Kidney (tissue), 14 donors: ENCODE measurements around the gene DPPA3. TPM values are rescaled to one million over a fixed set of nuclear protein-coding genes. Genes with fewer than 3 reads are reported as not detected.

ENCODE experiments used
- DNase-seq, 5 donors: peaks; one replicate each; pipeline ENCODE4 v3.0.0-alpha.2; 2013 to 2020
- FAIRE-seq: peaks from 2 replicates; lab custom pipeline; 2012; peaks lifted over from hg19 to GRCh38; lab: Jason Lieb, UNC
- H3K27ac ChIP-seq, 2 donors: one replicate each; pipeline ENCODE4 v1.7.0; 2013; ENCODE audit warnings: low read depth in 2 of 2, low read length in 2 of 2, inconsistent platforms in 1 of 2
- H3K27me3 ChIP-seq: one replicate; pipeline ENCODE4 v1.7.1; 2013; ENCODE audit warnings: low read length, inconsistent platforms; ENCODE audit not compliant: control insufficient read depth, insufficient read depth
- H3K36me3 ChIP-seq, 3 donors: one replicate each; pipeline versions ENCODE4 v1.7.0 to v1.7.1; 2013; ENCODE audit warnings: low read length in 3 of 3, control low read depth in 1 of 3, inconsistent platforms in 1 of 3; ENCODE audit not compliant: insufficient read depth in 3 of 3, control insufficient read depth in 2 of 3
- H3K4me1 ChIP-seq, 3 donors: one replicate each; pipeline versions ENCODE4 v1.7.0 to v1.7.1; 2013; ENCODE audit warnings: low read length in 3 of 3, inconsistent platforms in 1 of 3, low read depth in 1 of 3; ENCODE audit not compliant: control insufficient read depth in 2 of 3, insufficient read depth in 2 of 3
- H3K4me3 ChIP-seq, 3 donors: one replicate each; pipeline versions ENCODE4 v1.7.0 to v1.8.1; 2013; ENCODE audit warnings: low read length in 3 of 3, control low read depth in 1 of 3, inconsistent platforms in 1 of 3
- H3K9ac ChIP-seq, 3 donors: one replicate each; pipeline versions ENCODE4 v1.7.0 to v1.7.1; 2013; ENCODE audit warnings: low read length in 3 of 3, control low read depth in 1 of 3, inconsistent platforms in 1 of 3
- H3K9me3 ChIP-seq, 3 donors: one replicate each; pipeline versions ENCODE4 v1.7.0 to v1.7.1; 2013; ENCODE audit warnings: low read length in 3 of 3, control low read depth in 1 of 3, inconsistent platforms in 1 of 3; ENCODE audit not compliant: control insufficient read depth in 2 of 3, insufficient read depth in 1 of 3
- intact Hi-C: fragments of 100-400 bp; cut with DNase I; formaldehyde crosslinking; loops from one replicate; pipeline ENCODE4 v1.11.1; 2022
- polyA plus RNA-seq: library from polyadenylated mRNA; stranded (reverse); fragments of 350-450 nt; fragmentation: Illumina TruSeq; extraction: RNeasy Lipid Tissue Mini Kit (QIAGEN cat#74804); gene quantifications from one replicate; pipeline ENCODE4 v1.2.3, GENCODE V29; 2014; ENCODE audit warnings: low read depth, low replicate concordance; ENCODE audit not compliant: insufficient read depth
- total RNA-seq: library from RNA; stranded (reverse); fragmentation: NEBNext Ultra II Directional; extraction: Animal tissue kit (Norgen Biotek cat#: 25700); gene quantifications from one replicate; pipeline ENCODE4 v1.2.1, GENCODE V29; 2021
- TF ChIP-seq, protein P1 (sequence below): IDR thresholded peaks from 3 replicates; pipeline ENCODE4 v1.5.1; 2012; ENCODE audit warnings: mild to moderate bottlenecking, moderate library complexity, borderline replicate concordance; ENCODE audit not compliant: insufficient read depth; ENCODE audit errors: extremely low read depth
- donor health status: control.
- donor health status: control.
- donor health status: control.
- donor health status: control.
- donor health status: control.
- donor health status: DM: yes; HTN: yes; CAD: no.
- donor health status: Normal renal cell carcinoma (clear cell type).

The DPPA3 gene
- total and polyA plus RNA-seq, 2 donors from 2014 or later, result not detected

DNA sequence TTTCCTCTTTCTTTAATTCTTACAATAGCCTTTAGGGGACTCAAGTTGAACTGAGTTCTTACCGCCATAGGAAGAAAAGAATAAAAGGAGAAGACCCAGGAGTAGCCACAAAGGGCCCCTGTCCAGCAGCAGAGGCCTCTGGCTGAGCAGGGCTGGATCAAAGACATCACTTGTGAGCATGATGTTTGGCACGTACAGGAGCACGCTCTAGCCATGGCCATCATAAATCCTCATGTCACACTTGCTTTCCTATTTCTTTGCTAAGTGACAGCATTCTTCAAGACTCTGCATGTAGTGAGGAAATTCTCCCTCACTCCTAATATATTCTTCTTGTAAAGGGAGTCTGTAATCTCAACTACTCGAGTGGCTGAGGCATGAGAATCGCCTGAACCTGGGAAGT, 20.3 kb downstream of the DPPA3 start:
- no peaks in the 10 kb centered on the region for H3K36me3 ChIP-seq
- H3K27ac ChIP-seq, result no peak overlapping the region
- intact Hi-C loops, result no loop called here
- TF ChIP-seq, protein P1, sequence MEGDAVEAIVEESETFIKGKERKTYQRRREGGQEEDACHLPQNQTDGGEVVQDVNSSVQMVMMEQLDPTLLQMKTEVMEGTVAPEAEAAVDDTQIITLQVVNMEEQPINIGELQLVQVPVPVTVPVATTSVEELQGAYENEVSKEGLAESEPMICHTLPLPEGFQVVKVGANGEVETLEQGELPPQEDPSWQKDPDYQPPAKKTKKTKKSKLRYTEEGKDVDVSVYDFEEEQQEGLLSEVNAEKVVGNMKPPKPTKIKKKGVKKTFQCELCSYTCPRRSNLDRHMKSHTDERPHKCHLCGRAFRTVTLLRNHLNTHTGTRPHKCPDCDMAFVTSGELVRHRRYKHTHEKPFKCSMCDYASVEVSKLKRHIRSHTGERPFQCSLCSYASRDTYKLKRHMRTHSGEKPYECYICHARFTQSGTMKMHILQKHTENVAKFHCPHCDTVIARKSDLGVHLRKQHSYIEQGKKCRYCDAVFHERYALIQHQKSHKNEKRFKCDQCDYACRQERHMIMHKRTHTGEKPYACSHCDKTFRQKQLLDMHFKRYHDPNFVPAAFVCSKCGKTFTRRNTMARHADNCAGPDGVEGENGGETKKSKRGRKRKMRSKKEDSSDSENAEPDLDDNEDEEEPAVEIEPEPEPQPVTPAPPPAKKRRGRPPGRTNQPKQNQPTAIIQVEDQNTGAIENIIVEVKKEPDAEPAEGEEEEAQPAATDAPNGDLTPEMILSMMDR, result no peak
- H3K4me3 ChIP-seq, result no peak overlapping the region
- no peaks in the 10 kb centered on the region for H3K27me3 ChIP-seq
- no peaks in the 10 kb centered on the region for H3K4me1 ChIP-seq
- no peak for FAIRE-seq
- no peak overlapping the region for H3K9ac ChIP-seq
- DNase-seq, result peak in 3 of 5 donors; percentile 39 to 58 (median 50)
- H3K9me3 ChIP-seq, result no peaks in the 10 kb centered on the region

DNA sequence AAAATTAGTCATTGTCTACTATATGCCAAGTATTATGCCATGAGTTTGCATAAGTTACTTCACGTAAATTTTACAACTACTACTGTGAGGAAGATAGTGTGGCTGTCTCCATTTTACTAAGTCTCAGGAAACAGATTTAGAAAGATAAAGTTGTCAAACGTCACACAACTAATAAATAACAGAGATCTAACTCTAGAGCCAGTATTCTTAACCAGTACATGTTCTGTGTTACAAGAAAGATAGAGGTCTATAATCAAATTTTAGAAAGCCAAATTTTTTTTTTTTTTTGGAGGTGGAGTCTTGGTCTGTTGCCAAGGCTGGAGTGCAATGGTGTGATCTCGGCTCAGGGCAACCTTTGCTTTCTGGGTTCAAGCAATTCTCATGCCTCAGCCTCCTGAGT, 21.8 kb downstream of the DPPA3 start:
- Histone ChIP-seq H3K9ac (no peak overlapping the region), H3K9me3 (no peaks in the 10 kb centered on the region), H3K4me1 (no peaks in the 10 kb centered on the region), H3K36me3 (no peaks in the 10 kb centered on the region), H3K27ac (no peak overlapping the region), H3K4me3 (no peak overlapping the region), H3K27me3 (no peaks in the 10 kb centered on the region)
- FAIRE-seq (no peak), DNase-seq (no peak)
- intact Hi-C loops, result no loop called here
- TF ChIP-seq, protein P1, result no peak

DNA sequence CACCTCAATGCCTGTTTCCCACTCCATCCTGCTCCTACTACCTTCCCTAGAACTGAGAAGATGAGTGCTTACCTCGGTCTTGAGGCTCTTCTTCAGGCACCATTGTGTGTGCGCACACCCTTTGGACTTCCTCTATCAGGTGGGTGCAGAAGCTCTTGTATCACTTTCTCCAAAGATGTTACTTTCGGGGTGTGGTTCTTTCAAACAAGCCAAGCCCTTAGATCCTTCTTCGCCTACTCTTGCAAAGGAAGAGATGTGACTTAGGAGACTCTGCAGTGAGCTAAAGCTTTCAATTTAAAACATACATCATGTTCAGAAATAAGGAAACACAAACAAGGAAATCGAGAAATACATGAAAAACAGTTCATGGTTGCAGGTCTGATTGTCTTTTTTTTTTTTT, 36.0 kb downstream of the DPPA3 start, which contains the start of gene CLEC4C:
Gene CLEC4C, minus strand, starts transcription at position 130 of the 400 bp plus-strand sequence. Its CDS starts 27 bp downstream, at position 103.
- intact Hi-C loops, result no loop called here
- H3K4me1 ChIP-seq, result no peaks in the 10 kb centered on the region
- H3K9ac ChIP-seq, result no peak within 1 kb of the TSS
- H3K9me3 ChIP-seq, result peaks cover 0 to 6% (median 0%) of the 10 kb centered on the region in 3 donors
- DNase-seq, result no peak
- no peak within 1 kb of the TSS for H3K27ac ChIP-seq
- H3K4me3 ChIP-seq, result no peak within 1 kb of the TSS
- no peaks in the 10 kb centered on the region for H3K27me3 ChIP-seq
- no peak for FAIRE-seq
- H3K36me3 ChIP-seq, result no peaks in the 10 kb centered on the region
- TF ChIP-seq, protein P1, result no peak

DNA sequence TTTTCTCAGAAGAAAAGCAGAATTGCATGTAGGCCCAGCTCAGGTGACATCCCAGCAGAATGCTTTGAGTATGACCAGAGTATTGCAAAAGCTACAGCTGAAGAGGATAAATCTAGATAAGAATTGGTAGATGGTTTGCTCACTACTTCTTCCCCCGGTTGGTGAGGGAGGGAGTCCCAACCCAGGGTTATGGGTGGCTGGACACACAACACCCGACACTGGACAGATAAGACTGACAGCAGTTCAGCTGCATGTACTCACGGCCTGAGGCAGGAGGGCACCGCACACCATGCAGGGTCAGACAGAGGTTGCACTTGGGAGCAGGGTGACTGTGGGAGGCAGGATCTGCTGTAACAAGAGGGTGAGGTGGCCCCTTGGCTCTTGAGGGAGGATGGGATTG, 37.6 kb downstream of the DPPA3 start:
- Histone ChIP-seq H3K27me3 (no peaks in the 10 kb centered on the region), H3K27ac (no peak overlapping the region), H3K36me3 (no peaks in the 10 kb centered on the region), H3K4me3 (no peak overlapping the region), H3K9ac (no peak overlapping the region), H3K4me1 (no peaks in the 10 kb centered on the region), H3K9me3 (peaks cover 0 to 3% (median 0%) of the 10 kb centered on the region in 3 donors)
- TF ChIP-seq, protein P1, result no peak
- intact Hi-C loops, result no loop called here
- DNase-seq (no peak), FAIRE-seq (no peak)
